ENCODE data around the gene NRP1.

NRP1 gene

DNA sequence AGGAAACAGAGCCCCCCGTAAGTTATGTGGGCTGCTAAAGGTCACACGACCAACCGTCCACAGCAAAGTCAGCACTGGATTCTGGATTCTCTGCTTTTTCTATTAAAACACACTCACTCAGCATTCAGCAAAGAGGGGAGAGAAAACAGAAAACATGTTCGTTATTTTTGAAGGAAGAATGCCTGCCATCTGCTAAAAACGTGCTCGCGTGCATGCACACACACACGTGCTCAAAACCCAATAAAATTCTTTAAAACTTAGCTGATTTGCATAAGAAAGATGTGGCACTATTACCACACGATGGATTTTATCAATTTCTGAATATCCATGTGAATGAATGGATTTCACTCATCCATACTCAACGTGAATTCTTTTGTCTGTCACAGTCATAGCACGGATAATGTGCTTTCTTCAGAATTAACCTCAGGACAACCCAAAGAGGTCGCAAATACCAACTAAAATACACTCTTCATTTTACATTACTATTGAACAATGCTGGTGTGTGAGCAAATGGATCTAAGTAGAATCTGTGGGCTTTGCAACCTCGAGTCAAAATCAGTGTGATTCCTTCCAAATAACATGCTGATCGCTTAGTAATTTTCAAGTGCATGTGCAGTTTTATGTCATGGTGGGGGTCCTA is 40.8 kb downstream of the NRP1 start:
- no peak for DNase-seq (ENCODE audit: low read depth in 1 of 2, low spot score in 1 of 2)

DNA sequence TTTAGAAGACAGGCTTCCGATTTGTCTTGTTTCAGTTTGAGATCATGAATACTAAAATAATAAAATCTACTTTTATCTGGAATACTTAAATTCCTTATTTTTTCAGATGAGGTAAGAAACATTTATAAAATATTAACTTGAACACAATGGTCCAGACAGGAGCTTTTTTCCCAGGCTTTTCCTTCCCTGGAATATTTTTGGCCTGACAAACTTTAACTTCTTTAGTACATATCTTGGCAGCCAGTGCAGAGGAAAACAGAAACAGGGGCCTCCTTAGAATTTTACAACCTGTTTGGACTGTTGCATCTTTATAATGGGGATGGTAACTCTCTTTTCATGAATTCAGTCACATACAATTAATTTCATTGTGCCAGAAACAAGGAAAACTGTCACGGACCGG is 41.4 kb downstream of the NRP1 start:
- no peak for DNase-seq (ENCODE audit: low read depth in 1 of 2, low spot score in 1 of 2)

DNA sequence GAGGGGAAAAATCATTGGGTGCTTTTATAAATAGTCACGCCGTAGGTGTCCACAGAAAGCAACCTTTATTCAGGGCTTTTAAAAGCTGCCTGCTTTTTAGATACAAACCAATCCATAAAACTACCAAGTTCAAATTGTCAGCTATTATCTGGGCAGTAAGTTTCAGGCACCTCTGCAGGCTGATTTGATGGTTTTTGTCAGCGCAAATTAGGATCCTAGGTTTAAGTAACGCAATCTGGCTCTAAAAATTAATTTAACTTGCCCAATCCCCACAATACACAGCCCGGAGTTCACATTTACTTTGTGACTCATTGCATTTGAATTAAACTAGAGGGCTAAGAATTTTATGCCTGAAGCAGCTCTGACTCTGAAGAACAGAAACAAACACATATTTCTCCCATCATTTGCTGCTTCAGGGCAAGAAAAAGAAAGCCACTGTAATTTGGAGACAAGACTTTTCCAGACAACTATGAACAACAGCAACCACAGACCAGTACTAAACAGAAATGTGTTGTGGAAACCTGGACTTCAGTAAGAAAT is 43.3 kb downstream of the NRP1 start:
- no peak for DNase-seq (ENCODE audit: low read depth in 1 of 2, low spot score in 1 of 2)

DNA sequence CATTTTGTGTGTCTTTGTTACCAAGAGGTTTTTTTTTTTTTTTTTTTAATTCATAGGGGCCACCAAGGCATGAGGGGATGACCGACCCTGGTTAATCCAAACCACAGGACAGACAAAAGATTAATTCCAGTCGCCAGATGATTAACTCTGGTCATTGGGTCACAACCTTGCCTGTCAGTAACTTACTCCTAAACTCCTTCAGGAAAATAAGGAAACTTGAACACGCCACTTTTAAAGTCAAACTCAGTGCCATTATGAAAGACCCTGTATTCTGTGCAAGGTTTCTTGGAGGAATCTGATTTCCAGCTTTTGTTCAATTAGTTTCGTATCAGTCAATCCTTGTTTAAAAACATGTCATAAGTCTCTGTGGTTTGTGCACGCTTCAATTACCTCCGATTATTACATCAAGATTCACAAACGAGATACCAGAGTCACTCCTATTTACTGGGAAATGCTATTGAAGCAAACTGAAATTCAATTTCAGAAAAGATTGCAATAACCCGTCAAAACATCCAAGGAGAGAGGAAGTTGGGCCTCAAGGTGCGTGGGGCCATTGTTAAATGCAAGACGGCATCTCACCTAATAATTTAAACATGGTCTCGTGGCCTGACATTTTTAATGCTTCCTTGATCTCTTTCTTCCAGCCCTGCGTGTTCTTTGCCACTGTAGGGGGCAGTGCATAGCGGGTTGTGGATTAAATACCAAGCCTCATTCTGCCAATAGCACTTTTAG is 44.0 kb downstream of the NRP1 start:
- DNase-seq (ENCODE audit: low read depth in 1 of 2, low spot score in 1 of 2): no peak

DNA sequence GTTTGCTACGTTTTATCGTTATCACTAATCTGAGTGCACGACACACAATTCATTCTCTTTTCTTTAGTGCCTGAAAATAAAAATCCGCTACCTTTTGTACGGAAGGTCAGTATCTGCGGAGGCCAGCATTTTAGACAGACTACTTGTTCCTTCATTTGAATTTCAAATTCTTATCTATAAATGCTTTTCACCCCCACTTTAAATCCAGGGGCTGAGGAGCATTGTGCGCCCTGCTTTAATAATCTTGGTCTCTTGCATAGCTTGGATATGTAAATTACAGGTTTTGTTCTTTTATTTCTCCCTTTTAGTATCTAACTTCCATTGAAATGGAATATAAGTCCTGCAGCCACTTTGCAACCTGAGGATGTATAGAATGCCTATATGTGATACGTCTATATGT is 44.7 kb downstream of the NRP1 start:
- no peak for DNase-seq (ENCODE audit: low read depth in 1 of 2, low spot score in 1 of 2)

DNA sequence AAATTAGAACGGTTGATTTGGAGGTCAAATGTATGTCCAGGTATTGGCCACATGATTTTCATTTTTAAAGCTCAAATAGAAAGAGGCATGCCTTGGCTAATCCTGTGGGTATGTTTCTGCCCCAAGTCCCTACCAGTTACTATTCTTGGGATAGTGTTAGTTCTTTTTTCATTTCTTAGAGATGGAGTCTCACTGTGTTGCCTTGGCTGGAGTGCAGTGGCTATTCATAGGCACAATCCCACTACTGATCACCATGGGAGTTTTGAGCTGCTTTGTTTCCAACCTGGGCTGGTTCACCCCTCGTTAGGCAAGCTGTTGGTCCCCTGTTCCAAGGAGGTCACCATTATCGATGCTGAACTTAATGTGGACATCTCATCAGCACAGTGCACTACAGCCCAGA is 46.3 kb downstream of the NRP1 start:
- no peak for DNase-seq (ENCODE audit: low read depth in 1 of 2, low spot score in 1 of 2)

DNA sequence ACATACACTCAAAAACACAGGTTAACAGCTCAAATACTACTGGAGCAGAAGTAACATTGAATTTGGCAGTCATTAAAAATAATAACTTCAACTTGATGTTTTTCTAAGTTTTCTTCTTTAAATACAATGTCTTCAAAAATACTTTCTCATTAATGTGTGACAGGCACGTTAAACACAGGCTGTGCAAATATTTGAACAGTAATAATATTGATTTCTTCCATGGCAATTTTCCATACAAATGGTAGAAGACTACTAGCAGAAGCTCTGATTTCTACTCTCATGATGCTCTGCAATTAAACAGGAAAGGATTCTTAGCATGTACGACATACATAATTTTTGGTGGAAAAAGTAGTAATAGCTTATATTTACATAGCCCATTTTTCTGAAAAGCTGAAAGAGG is 47.4 kb downstream of the NRP1 start:
- no peak for DNase-seq (ENCODE audit: low read depth in 1 of 2, low spot score in 1 of 2)

DNA sequence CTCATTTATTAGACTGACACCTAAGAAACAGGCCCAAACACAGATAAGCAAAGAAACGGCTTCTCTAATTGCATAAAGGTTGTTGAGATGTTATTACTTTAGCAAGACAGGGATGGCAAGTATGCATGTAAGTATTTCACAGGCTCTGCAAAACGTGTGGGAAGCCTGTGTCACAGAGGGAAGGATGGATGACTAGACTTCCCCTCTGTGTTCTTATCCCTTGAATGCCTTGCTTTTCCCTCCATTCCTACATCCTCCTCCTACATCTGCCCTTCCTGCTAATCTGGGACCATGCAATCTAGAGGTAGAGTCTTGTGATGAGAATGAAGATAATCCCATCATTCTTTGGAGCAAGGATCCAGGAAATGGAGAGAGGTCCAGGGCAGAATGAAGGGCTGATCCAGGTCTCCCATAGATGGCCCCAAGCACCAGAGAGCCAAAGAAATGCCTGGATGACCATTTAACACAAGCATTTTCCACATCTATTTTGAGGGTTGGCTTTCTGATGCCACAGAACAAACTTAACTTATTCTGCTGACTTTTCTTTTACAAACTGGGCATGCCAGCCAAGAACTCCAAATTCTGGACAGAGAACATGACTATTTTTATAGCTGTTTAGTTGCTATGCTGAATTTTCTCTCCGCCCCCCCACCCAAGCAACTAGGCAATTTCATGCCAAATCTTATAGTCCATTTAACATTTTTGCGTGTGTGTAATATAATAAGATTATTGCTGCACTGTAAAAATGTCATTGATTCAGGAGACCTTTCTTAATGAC is 48.1 kb downstream of the NRP1 start:
- no peak for DNase-seq (ENCODE audit: low read depth in 1 of 2, low spot score in 1 of 2)

DNA sequence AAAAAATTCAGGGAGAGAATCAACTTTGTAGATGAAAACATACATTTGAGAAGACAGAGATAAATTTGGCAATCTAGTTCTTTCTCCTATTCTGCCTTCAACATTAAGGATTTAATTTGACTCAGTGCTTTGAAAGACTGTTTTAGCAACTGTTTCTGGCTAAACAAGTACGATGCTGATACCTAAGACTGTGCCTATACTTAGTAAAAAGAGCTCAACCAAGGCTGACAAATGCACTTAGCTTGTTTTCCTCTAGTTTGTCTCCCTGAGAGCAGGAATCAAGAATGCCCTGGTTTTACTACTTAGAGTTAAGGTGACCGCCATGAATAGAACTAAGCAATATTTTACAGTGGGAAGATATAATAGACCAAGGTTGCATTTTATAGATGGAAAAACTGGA is 49.5 kb downstream of the NRP1 start:
- no peak for DNase-seq (ENCODE audit: low read depth in 1 of 2, low spot score in 1 of 2)

DNA sequence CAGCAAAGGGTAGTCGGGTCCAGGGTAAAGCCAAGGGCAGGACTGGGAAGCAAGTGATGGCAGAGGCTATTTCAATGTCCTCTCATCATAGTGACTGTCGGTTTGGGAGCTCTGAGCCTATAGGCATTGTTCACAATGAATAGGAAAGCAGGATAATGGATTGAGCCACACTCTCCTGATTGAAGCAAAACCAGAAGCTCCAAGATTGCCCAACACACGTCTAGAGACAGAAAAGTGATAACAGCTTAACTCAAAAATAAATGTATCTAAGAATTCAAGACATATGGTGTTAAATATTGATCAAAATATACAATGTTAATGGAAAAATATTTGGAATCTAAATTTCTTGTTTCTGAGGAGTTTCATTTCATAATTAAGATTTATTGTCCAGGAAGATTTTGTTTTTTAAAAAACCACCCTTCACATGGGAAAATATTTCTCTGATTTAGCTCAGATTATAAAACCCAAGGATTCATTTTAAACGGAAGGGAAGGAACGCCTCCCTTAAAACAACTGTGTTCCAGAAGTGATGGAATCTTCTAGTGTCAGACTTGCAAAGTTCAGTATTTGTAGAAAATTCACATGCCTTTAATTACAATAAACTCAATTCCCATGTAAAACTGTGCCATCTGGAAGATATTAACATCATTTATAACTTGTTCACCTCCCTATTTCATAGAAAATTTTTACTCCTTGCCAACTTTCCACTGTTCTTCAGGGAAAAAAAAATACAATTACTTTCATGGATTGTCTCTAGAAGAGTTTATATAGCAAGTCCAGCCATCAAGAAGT is 54.5 kb downstream of the NRP1 start:
- no peak for DNase-seq (ENCODE audit: low read depth in 1 of 2, low spot score in 1 of 2)

DNA sequence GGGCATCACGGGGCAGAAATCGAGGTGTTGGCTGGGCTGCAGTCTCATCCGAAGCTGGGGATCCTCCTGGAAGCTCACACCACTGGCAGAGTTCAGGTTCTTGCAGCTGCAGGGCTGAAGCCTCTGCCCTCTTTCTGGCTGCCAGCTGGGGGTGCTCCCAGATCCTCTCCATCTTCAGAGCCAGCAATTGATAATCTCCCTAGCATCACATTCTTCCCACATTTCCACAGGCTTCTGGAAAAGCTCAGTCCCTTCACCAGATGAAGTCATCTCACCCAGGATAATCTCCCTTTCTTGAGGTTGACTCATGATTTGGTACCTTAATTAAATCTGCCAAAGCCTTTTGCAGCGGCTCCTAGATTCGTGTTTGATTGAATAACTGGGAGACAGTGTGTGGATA is 55.2 kb downstream of the NRP1 start:
- no peak for DNase-seq (ENCODE audit: low read depth in 1 of 2, low spot score in 1 of 2)

DNA sequence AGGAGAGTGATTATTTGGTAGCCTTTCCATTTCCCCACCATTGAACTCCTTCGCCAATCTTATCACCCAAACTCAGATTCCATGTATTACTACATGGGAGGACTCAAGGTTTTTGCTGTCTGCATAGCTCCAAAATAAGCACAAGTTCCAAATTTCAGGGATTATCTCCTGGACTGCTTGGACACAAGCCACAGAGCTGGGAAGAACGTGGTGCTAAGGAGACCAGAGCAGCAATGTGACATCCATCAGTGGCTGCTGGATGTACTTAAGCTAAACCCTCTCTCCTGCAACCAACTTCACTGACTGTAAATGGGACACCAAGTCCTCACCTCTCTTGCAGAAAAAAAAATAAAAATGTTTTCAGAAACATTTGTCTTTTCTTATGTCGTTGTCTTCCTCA is 56.3 kb downstream of the NRP1 start:
- DNase-seq (ENCODE audit: low read depth in 1 of 2, low spot score in 1 of 2): no peak

DNA sequence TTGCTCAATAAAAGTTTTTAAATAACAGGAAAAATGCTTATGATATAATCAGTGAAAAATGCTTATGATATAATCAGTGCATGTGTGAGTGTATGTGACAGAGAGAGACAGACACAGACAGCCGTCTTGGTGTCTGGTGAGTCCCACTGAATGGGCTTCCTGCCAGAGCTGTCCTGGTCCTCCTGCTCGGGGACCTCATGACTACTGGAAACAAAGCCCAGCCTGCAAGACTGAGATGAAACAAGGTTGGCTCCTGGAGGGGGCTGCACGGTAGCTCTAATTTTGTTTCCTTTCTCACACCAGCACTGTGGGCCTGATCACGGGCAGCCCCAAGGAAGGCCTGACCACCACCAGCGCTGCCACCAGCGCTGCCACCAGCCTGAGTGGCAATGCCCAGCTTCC is 57.3 kb downstream of the NRP1 start:
- no peak for DNase-seq (ENCODE audit: low read depth in 1 of 2, low spot score in 1 of 2)

DNA sequence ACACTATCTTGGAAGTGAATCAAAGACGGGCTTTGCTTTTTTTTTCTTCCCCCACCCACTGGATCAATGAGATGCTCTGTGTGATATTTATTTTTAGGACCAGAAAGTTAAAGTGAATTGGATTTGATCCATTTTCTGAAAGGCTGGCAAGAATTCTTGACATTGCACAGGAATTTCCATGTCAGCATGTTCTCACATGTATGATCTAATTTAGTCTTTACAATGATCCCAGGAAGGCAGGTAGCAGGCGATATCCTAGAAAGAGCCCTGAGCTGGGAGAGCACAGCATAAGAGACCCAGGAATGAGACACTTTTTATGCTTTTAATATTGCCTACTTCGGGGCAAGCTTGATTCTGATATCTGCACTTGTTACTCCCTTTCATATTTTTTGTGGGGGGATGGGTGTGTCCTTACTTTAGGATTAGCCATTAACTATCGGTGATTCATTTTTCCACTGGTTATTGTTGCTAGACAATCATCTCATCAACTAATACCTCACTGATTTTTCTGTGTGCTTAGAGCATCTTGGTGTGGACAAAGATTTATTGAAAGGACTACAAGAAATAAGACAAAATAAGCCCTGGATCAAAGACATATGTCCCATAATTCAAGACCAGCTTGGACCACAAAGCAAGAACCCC is 58.1 kb downstream of the NRP1 start:
- DNase-seq (ENCODE audit: low read depth in 1 of 2, low spot score in 1 of 2): no peak

DNA sequence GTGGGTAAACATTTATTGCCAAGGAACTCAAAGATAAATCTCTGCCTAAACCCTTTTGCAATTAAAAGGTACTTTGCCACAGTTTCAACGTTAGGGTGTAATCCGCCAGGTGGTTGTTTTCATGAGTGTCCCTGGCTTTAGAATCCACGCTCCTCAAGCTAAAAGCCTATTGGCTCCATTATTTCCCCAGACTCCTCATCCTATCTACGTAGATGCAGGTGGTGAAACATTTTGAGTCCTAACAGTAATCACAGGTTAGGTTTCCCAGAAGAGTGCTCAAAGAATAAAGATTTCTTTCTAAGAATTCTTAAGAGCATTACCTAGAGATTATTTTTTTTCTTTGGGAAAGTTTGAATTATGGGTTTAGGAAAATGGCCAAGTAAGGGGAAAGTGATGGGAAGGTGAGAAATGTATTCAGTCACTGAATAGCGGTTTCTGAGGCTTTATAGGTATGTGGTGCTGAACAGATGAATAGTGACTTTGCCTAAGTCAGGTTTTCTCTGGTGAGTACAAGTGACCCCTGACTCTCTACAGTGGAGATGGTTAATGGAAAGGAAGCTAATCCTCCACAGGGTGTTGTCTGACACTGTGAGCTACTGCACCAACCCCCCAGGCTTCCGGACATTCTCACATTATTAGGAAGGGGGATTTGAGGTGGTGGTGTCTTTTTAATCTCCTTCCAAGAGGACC is 60.2 kb downstream of the NRP1 start:
- DNase-seq (ENCODE audit: low read depth in 1 of 2, low spot score in 1 of 2): no peak

DNA sequence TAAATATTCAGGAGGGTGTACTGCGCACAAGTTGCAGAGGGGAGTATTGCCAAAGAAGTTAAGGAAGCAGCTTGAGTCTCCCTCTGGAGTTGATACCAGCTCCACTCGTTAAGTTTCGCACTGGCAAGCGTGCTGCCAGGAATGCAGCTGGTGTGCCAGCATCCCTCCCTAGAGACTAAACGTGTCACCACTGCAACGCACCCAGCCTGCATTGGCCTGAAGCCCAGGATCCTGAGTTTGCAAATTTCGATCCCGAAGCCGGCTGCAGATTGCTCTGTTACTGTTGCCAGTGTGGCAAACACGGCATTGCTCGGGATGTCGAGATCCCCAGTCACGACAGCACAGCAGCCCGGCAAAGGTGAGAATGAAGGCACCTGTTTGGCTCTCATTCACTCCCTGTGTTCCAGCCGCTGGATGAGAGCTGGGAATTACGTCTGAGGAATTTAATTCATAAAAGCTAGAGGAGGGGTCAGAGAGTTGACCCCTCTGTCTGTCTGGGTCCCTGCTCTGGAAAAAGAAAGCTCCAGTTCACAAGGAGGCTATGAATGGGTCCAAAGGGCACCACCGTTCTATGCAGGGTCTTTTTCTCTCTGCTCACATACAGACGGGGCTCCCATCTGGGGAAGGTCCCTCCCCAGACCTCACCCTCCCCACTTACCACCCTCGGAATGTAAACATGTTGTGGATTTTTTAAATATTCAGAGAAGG is 61.0 kb downstream of the NRP1 start:
- no peak for DNase-seq (ENCODE audit: low read depth in 1 of 2, low spot score in 1 of 2)

DNA sequence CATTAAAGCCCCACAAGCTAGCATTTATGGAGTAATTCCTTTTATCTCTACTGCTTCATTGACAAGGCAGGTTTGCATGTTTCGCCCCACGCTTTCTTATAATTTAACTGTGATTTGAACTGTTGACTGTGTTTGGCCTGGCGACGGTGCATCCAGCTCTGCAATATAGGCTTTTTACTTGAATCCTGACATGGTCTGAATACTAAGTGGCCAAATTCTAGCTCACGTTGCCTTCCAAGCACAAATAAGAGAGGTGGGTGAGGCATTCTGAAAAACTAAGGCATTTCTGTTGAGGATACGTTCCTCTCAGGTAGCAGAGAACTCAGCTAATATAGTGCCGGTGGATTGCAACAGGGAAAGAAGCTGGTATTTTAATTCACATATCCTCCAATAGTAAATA is 61.8 kb downstream of the NRP1 start:
- DNase-seq (ENCODE audit: low read depth in 1 of 2, low spot score in 1 of 2): no peak

DNA sequence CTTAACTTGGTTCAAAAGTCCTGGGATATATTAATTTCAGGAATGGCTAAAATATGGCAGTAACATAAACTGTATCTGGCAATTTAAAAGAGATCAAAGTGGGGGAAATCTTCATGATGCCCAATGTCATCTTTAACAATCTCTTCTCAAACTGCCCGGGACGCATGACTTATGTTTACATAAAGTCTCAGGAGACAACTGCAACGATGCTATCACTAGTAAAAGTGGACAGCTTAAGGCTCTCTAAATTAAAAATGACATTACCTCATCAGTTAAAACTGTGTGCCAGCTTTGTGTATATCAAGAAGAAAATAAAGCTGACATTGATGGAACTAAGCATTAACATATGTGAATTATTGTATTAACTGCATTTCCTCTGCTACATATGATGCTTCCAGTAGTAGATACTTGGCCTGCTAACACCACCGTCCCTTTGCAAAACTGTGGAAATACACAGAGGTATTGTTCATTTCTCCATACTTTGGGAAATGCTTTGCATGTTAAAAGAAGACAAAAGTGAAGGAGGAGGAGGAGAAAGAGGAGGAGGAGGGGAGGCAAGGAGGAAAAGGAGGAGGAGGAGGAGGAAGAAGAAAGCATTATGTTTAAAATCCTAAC is 62.4 kb downstream of the NRP1 start:
- no peak for DNase-seq (ENCODE audit: low read depth in 1 of 2, low spot score in 1 of 2)

DNA sequence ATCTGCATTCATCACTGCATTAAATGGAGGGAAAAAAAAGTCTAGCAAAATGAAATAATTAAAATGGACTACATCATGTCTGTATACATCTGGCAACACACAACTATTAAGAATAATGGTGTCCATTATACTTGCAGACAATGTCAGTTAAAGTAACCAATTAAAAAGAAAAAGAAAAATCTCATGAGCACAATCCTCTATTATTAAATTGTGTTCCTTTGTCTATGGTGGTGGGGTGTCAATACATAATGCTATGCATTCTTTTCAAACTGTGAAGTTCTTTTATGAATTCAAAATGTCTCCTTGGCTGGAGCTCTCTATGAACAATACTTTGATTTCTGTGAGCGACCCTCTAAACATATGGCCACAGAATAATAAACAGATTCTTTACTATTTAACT is 63.5 kb downstream of the NRP1 start:
- no peak for DNase-seq (ENCODE audit: low read depth in 1 of 2, low spot score in 1 of 2)
